ENCODE data around the gene USP6NL. TPM values are rescaled to one million over a fixed set of nuclear protein-coding genes. Genes with fewer than 3 reads are reported as not detected.

The USP6NL gene
- total and polyA plus RNA-seq, 2 of the 13 experiments (the other 11 are each of a cell fraction or from before 2014, with no cell fraction given): 10.5 to 22.9 TPM

GRCh38 chr10:11611248-11612020 is at the start of gene USP6NL (continued):
- TF ChIP-seq ZNF431 (CRISPR knock-in tag; IDR thresholded peaks at IDR 0.05; ENCODE audit: borderline replicate concordance, low read depth): 0 out of 2 replicates have a peak, but pooled peaks have one; percentile 17
- TF ChIP-seq YY1 (IDR thresholded peaks at IDR 0.05; ENCODE audit: insufficient read depth, insufficient replicate concordance, low read depth, low read length): peak; percentile 96
- TF ChIP-seq GATA4 (IDR thresholded peaks at IDR 0.05; ENCODE audit: borderline replicate concordance, low read depth): no peak; the same call in 1 of the 2 replicates
- peak; percentile 48; the same call in 1 of the 2 replicates for TF ChIP-seq MEIS2 (CRISPR knock-in tag; IDR thresholded peaks at IDR 0.05)
- peak; percentile 80 for TF ChIP-seq ASH2L (IDR thresholded peaks at IDR 0.05; ENCODE audit: insufficient read length, low read depth, low read length)
- TF ChIP-seq, protein P1, sequence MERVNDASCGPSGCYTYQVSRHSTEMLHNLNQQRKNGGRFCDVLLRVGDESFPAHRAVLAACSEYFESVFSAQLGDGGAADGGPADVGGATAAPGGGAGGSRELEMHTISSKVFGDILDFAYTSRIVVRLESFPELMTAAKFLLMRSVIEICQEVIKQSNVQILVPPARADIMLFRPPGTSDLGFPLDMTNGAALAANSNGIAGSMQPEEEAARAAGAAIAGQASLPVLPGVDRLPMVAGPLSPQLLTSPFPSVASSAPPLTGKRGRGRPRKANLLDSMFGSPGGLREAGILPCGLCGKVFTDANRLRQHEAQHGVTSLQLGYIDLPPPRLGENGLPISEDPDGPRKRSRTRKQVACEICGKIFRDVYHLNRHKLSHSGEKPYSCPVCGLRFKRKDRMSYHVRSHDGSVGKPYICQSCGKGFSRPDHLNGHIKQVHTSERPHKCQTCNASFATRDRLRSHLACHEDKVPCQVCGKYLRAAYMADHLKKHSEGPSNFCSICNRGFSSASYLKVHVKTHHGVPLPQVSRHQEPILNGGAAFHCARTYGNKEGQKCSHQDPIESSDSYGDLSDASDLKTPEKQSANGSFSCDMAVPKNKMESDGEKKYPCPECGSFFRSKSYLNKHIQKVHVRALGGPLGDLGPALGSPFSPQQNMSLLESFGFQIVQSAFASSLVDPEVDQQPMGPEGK (CRISPR knock-in tag; IDR thresholded peaks at IDR 0.05): 0 out of 2 replicates have a peak, but pooled peaks have one; percentile 13
- TF ChIP-seq, protein P2, sequence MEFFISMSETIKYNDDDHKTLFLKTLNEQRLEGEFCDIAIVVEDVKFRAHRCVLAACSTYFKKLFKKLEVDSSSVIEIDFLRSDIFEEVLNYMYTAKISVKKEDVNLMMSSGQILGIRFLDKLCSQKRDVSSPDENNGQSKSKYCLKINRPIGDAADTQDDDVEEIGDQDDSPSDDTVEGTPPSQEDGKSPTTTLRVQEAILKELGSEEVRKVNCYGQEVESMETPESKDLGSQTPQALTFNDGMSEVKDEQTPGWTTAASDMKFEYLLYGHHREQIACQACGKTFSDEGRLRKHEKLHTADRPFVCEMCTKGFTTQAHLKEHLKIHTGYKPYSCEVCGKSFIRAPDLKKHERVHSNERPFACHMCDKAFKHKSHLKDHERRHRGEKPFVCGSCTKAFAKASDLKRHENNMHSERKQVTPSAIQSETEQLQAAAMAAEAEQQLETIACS (CRISPR knock-in tag; IDR thresholded peaks at IDR 0.05): peak; percentile 97
- TF ChIP-seq MED1 (CRISPR knock-in tag; IDR thresholded peaks at IDR 0.05): peak; percentile 50; the same call in 1 of the 2 replicates
- TF ChIP-seq ZBTB7B (CRISPR knock-in tag; IDR thresholded peaks at IDR 0.05): peak; percentile 30; the same call in 1 of the 2 replicates
- TF ChIP-seq ZNF609 (CRISPR knock-in tag; IDR thresholded peaks at IDR 0.05; ENCODE audit: borderline replicate concordance): no peak
- peak; percentile 45; the same call in 1 of the 2 replicates for TF ChIP-seq TAF1 (CRISPR knock-in tag; IDR thresholded peaks at IDR 0.05)
- TF ChIP-seq, protein P3, sequence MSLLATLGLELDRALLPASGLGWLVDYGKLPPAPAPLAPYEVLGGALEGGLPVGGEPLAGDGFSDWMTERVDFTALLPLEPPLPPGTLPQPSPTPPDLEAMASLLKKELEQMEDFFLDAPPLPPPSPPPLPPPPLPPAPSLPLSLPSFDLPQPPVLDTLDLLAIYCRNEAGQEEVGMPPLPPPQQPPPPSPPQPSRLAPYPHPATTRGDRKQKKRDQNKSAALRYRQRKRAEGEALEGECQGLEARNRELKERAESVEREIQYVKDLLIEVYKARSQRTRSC (CRISPR knock-in tag; IDR thresholded peaks at IDR 0.05; ENCODE audit: low read depth): 0 out of 2 replicates have a peak, but pooled peaks have one; percentile 61
- TF ChIP-seq ARHGAP35 (CRISPR knock-in tag; IDR thresholded peaks at IDR 0.05; ENCODE audit: borderline replicate concordance): peak; percentile 39; the same call in 1 of the 2 replicates
- TF ChIP-seq ZNF235 (CRISPR knock-in tag; IDR thresholded peaks at IDR 0.05; ENCODE audit: borderline replicate concordance): no peak
- peak; percentile 23; the same call in 1 of the 2 replicates for TF ChIP-seq KDM5A (IDR thresholded peaks at IDR 0.05; ENCODE audit: borderline replicate concordance, low read length)
- TF ChIP-seq RFX1 (IDR thresholded peaks at IDR 0.05): peak; percentile 68
- no peak for TF ChIP-seq ZNF446 (CRISPR knock-in tag; IDR thresholded peaks at IDR 0.05)

Data from HepG2 (cell line).